DOHH2 (cell line): Measurements from ENCODE around the gene PRLH.

Experiments used
- H3F3A ChIP-seq: fragments of 200-600 bp; sonication (generic), shearing (Covaris generic); 2 replicates; pipeline ENCODE4 v1.6.0; 2016; ENCODE audit warnings: antibody characterized with exemption, mild to moderate bottlenecking; ENCODE audit not compliant: control insufficient read depth, insufficient read depth
- H3K27ac ChIP-seq: fragments of 200-600 bp; sonication (generic); 2 replicates; pipeline ENCODE4 v1.5.1; 2014; ENCODE audit warnings: low read depth, mild to moderate bottlenecking, low read length, moderate library complexity
- H3K27me3 ChIP-seq: fragments of 200-600 bp; sonication (generic); 2 replicates; pipeline ENCODE4 v1.6.1; 2014; ENCODE audit warnings: mild to moderate bottlenecking, low read length, mixed read lengths; ENCODE audit not compliant: control insufficient read depth
- H3K36me3 ChIP-seq: fragments of 200-600 bp; sonication (generic); 2 replicates; pipeline ENCODE4 v1.6.1; 2014; ENCODE audit warnings: mild to moderate bottlenecking, low read length, moderate library complexity, mixed read lengths; ENCODE audit not compliant: control insufficient read depth
- H3K4me1 ChIP-seq: fragments of 200-600 bp; sonication (generic); 2 replicates; pipeline ENCODE4 v1.6.1; 2014; ENCODE audit warnings: mild to moderate bottlenecking, low read length, mixed read lengths; ENCODE audit not compliant: control insufficient read depth
- H3K4me2 ChIP-seq: fragments of 200-600 bp; sonication (generic); 2 replicates; pipeline ENCODE4 v1.6.0; 2014; ENCODE audit warnings: mild to moderate bottlenecking, low read length, moderate library complexity
- H3K4me3 ChIP-seq: fragments of 200-600 bp; sonication (generic); 2 replicates; pipeline ENCODE4 v1.5.1; 2014; ENCODE audit warnings: mild to moderate bottlenecking, low read length, mixed read lengths
- H3K79me2 ChIP-seq: fragments of 200-600 bp; sonication (generic); 2 replicates; pipeline ENCODE4 v1.6.1; 2014; ENCODE audit warnings: mild to moderate bottlenecking, low read length, mixed read lengths; ENCODE audit not compliant: control insufficient read depth
- H3K9me2 ChIP-seq: fragments of 200-600 bp; sonication (generic); replicated peaks from 2 replicates; pipeline ENCODE4 v1.6.1; 2014; ENCODE audit warnings: mild to moderate bottlenecking, low read length, mixed read lengths; ENCODE audit not compliant: control insufficient read depth
- H3K9me3 ChIP-seq: fragments of 200-600 bp; sonication (generic); 2 replicates; pipeline ENCODE4 v1.6.1; 2014; ENCODE audit warnings: antibody characterized with exemption, low read length, mixed read lengths; ENCODE audit not compliant: control insufficient read depth, insufficient read depth
- H4K20me1 ChIP-seq: fragments of 200-600 bp; sonication (generic); 2 replicates; pipeline ENCODE4 v1.6.0; 2014; ENCODE audit warnings: low read depth, mild to moderate bottlenecking, antibody characterized with exemption, low read length, moderate library complexity; ENCODE audit not compliant: control insufficient read depth, insufficient read depth
- CTCF ChIP-seq: fragments of 200-600 bp; sonication (generic); IDR thresholded peaks from one replicate; pipeline ENCODE4 v1.5.1; 2014; ENCODE audit warnings: antibody characterized with exemption, mild to moderate bottlenecking, low read depth, low read length; ENCODE audit not compliant: poor library complexity, severe bottlenecking
- EZH2phosphoT487 ChIP-seq: fragments of 200-600 bp; sonication (generic); IDR thresholded peaks from 2 replicates; pipeline ENCODE4 v1.6.1; 2017; ENCODE audit warnings: borderline replicate concordance, mild to moderate bottlenecking, antibody characterized with exemption, low read length, moderate library complexity, mixed read lengths

The PRLH gene

GRCh38 chr2:237558961-237559641 lies 7.3 kb upstream of the PRLH start:
- Histone ChIP-seq H3K79me2 (no peaks in the 10 kb centered on the region), H4K20me1 (no peaks in the 10 kb centered on the region), H3F3A (no peaks in the 10 kb centered on the region), H3K9me2 (no peaks in the 10 kb centered on the region), H3K9me3 (peaks cover 11% of the 10 kb centered on the region), H3K4me3 (no peak overlapping the region), H3K27me3 (peaks cover 6% of the 10 kb centered on the region), H3K27ac (no peak overlapping the region), H3K4me2 (no peak overlapping the region), H3K4me1 (no peaks in the 10 kb centered on the region), H3K36me3 (no peaks in the 10 kb centered on the region)
- no peak for TF ChIP-seq CTCF
- no peak for TF ChIP-seq EZH2phosphoT487

GRCh38 chr2:237561221-237561620 lies 5.2 kb upstream of the PRLH start:
- TF ChIP-seq EZH2phosphoT487 (no peak), CTCF (no peak)
- Histone ChIP-seq H3K79me2 (no peaks in the 10 kb centered on the region), H4K20me1 (no peaks in the 10 kb centered on the region), H3K4me1 (no peaks in the 10 kb centered on the region), H3K9me3 (peaks cover 3% of the 10 kb centered on the region), H3K36me3 (no peaks in the 10 kb centered on the region), H3K4me3 (no peak overlapping the region), H3K9me2 (no peaks in the 10 kb centered on the region), H3K27ac (no peak overlapping the region), H3K27me3 (peaks cover 6% of the 10 kb centered on the region), H3F3A (no peaks in the 10 kb centered on the region), H3K4me2 (no peak overlapping the region)

DNA sequence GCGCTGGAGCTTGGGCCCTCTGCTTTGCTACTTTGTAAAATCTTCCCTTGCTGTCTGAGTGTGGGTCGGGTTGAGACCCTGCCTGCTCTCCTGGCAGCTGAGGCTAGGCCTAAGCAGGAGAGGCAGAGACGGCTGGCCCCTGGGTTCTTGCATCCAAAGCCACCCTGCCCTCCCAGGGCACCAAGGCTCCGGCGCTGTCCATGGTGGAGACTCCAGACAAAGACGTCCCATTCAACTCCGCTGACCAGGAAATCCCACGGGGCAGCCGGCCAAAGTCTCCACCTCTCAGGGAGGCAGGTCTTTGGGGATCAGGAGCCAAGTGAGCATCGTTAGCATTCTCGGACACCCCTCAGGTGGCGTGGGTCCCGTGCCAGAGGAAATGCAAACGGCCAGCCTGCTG lies 2.6 kb upstream of the PRLH start:
- Histone ChIP-seq H3K9me2 (no peaks in the 10 kb centered on the region), H3K36me3 (no peaks in the 10 kb centered on the region), H3K27me3 (no peaks in the 10 kb centered on the region; the same call in 1 of the 2 replicates), H3K79me2 (no peaks in the 10 kb centered on the region), H3K9me3 (no peaks in the 10 kb centered on the region; the same call in 1 of the 2 replicates), H3F3A (no peaks in the 10 kb centered on the region), H3K4me3 (no peak overlapping the region), H3K4me2 (no peak overlapping the region), H3K27ac (no peak overlapping the region), H3K4me1 (no peaks in the 10 kb centered on the region), H4K20me1 (no peaks in the 10 kb centered on the region)
- TF ChIP-seq CTCF: no peak
